NOMO-1 (cell line): Measurements from ENCODE around the gene AMT.
"Not testable (repeated sequence)": the region's sequence is repeated elsewhere in the genome, so short reads cannot be mapped to it uniquely, and the experiment has no call there.

Source experiments
- DNase-seq, 2 experiments: peaks; one replicate each; lab custom pipeline; 2025; ENCODE audit not compliant: unreplicated experiment in 2 of 2; lab: John Stamatoyannopoulos, UW

AMT gene

GRCh38 chr3:49397470-49397869 lies 24.8 kb downstream of the AMT start:
- no peak for DNase-seq

- not testable (repeated sequence) for DNase-seq
Measured at GRCh38 chr3:49391310-49391709, 31.0 kb downstream of the AMT start.

- DNase-seq: no peak
Measured at GRCh38 chr3:49389297-49389696, 33.0 kb downstream of the AMT start.

GRCh38 chr3:49388289-49388820 lies 33.9 kb downstream of the AMT start:
- DNase-seq: no peak

GRCh38 chr3:49387721-49388120 lies 34.6 kb downstream of the AMT start:
- DNase-seq: no peak

GRCh38 chr3:49386056-49386756 lies 36.1 kb downstream of the AMT start:
- peak; percentile 36 to 87 for DNase-seq

- no peak for DNase-seq
Measured at GRCh38 chr3:49385617-49386016, 36.7 kb downstream of the AMT start.

GRCh38 chr3:49383387-49383786 lies 38.9 kb downstream of the AMT start:
- DNase-seq: no peak

- DNase-seq: no peak
Measured at GRCh38 chr3:49378249-49378895, 43.9 kb downstream of the AMT start.

- no peak for DNase-seq
Measured at GRCh38 chr3:49377483-49377882, 44.8 kb downstream of the AMT start.

GRCh38 chr3:49371946-49372345 lies 50.3 kb downstream of the AMT start:
- no peak for DNase-seq

- no peak for DNase-seq
Measured at GRCh38 chr3:49370585-49371290, 51.5 kb downstream of the AMT start.
